HepG2 (cell line): ENCODE results near the gene COQ8B. TPM values are rescaled to one million over a fixed set of nuclear protein-coding genes. Genes with fewer than 3 reads are reported as not detected.

Source experiments
- DMAP1 ChIP-seq: IDR thresholded peaks from 2 replicates; pipeline ENCODE4 v1.6.1; 2016
- DNMT3B ChIP-seq: conservative IDR thresholded peaks from 2 replicates; pipeline ENCODE4 v1.6.1; 2016; ENCODE audit warnings: missing biosample characterization, control low read depth
- FOXM1 ChIP-seq: sonication (generic); formaldehyde crosslinking; IDR thresholded peaks from 2 replicates; pipeline ENCODE4 v1.5.0; 2020; ENCODE audit warnings: missing genetic modification reagents
- GTF3A ChIP-seq: sonication (generic); formaldehyde crosslinking; conservative IDR thresholded peaks from 2 replicates; pipeline ENCODE4 v1.4.0; 2020; ENCODE audit warnings: mild to moderate bottlenecking, missing genetic modification reagents
- HMG20A ChIP-seq: IDR thresholded peaks from 2 replicates; pipeline ENCODE4 v1.6.1; 2016; ENCODE audit warnings: borderline replicate concordance
- HNRNPLL ChIP-seq: fragments of 200-400 bp; formaldehyde crosslinking; IDR thresholded peaks from 2 replicates; pipeline ENCODE4 v1.6.1; 2017; ENCODE audit warnings: mild to moderate bottlenecking, low read depth, low read length; ENCODE audit not compliant: poor library complexity, severe bottlenecking
- HOXA5 ChIP-seq: sonication (generic); formaldehyde crosslinking; IDR thresholded peaks from 2 replicates; pipeline ENCODE4 v1.4.0; 2020; ENCODE audit warnings: missing genetic modification reagents
- KAT8 ChIP-seq: IDR thresholded peaks from 2 replicates; pipeline ENCODE4 v1.6.1; 2016; ENCODE audit warnings: missing genetic modification reagents, missing compliant biosample characterization
- NFIC ChIP-seq: IDR thresholded peaks from 2 replicates; pipeline ENCODE4 v1.6.1; 2012; ENCODE audit warnings: mild to moderate bottlenecking, low read length, inconsistent platforms
- PITX1 ChIP-seq: sonication (generic); formaldehyde crosslinking; IDR thresholded peaks from 2 replicates; pipeline ENCODE4 v1.5.1; 2020; ENCODE audit warnings: mild to moderate bottlenecking, missing genetic modification reagents
- SIX1 ChIP-seq: sonication (generic); formaldehyde crosslinking; IDR thresholded peaks from 2 replicates; pipeline ENCODE4 v1.4.0; 2020; ENCODE audit warnings: missing genetic modification reagents, borderline replicate concordance
- SRSF9 ChIP-seq: fragments of 200-400 bp; formaldehyde crosslinking; IDR thresholded peaks from 2 replicates; pipeline ENCODE4 v1.6.1; 2018; ENCODE audit warnings: borderline replicate concordance, mild to moderate bottlenecking, low read depth, low read length; ENCODE audit not compliant: insufficient read depth, poor library complexity, severe bottlenecking
- XRCC5 ChIP-seq: fragments of 200-400 bp; formaldehyde crosslinking; optimal IDR thresholded peaks from 2 replicates; pipeline ENCODE3; 2017; ENCODE audit warnings: mild to moderate bottlenecking, low read length
- YEATS4 ChIP-seq: sonication (generic); formaldehyde crosslinking; IDR thresholded peaks from 2 replicates; pipeline ENCODE4 v1.4.0; 2020; ENCODE audit warnings: missing genetic modification reagents, borderline replicate concordance
- ZBTB7A ChIP-seq: sonication (generic); formaldehyde crosslinking; IDR thresholded peaks from 2 replicates; pipeline ENCODE4 v1.8.0; 2022; ENCODE audit warnings: mild to moderate bottlenecking, missing genetic modification reagents
- ZFP36L1 ChIP-seq: sonication (generic); formaldehyde crosslinking; IDR thresholded peaks from 2 replicates; pipeline ENCODE4 v1.8.0; 2022; ENCODE audit warnings: mild to moderate bottlenecking, missing genetic modification reagents, moderate library complexity
- ZNF138 ChIP-seq: sonication (generic); formaldehyde crosslinking; IDR thresholded peaks from 2 replicates; pipeline ENCODE4 v1.5.0; 2020; ENCODE audit warnings: mild to moderate bottlenecking, low read depth, missing genetic modification reagents
- ZNF17 ChIP-seq: sonication (generic); formaldehyde crosslinking; IDR thresholded peaks from 2 replicates; pipeline ENCODE4 v1.5.0; 2020; ENCODE audit warnings: mild to moderate bottlenecking, missing genetic modification reagents
- ZNF772 ChIP-seq: sonication (generic); formaldehyde crosslinking; IDR thresholded peaks from 2 replicates; pipeline ENCODE4 v1.5.0; 2020; ENCODE audit warnings: mild to moderate bottlenecking, missing genetic modification reagents
- ZSCAN31 ChIP-seq: sonication (generic); formaldehyde crosslinking; IDR thresholded peaks from 2 replicates; pipeline ENCODE4 v1.5.0; 2020; ENCODE audit warnings: low read depth, mild to moderate bottlenecking, missing genetic modification reagents
- polyA plus RNA-seq, 8 experiments: library from polyadenylated mRNA; depleted of rRNA in 3 of 8; stranded (reverse) in 7 of 8; unstranded in 1 of 8; fragments of >200 nt; fragmentation: Illumina TruSeq in 4 of 8; extraction: Trizol in 4 of 8; gene quantifications; 2 replicates each; pipeline versions ENCODE4 v1.2.1 to v1.2.3, GENCODE V29; 2011 to 2016; ENCODE audit warnings: low read depth in 4 of 8, missing spikeins in 1 of 8, mixed read lengths in 1 of 8; ENCODE audit not compliant: insufficient read depth in 1 of 8
- total RNA-seq, 5 experiments: library from RNA; depleted of rRNA; stranded (reverse); fragments of >200 nt; fragmentation: Illumina TruSeq; extraction: Trizol; gene quantifications; 2 replicates each; pipeline ENCODE4 v1.2.3, GENCODE V29; 2016; ENCODE audit warnings: low read depth in 1 of 5
- TF ChIP-seq, protein P1 (sequence below): IDR thresholded peaks from 2 replicates; pipeline ENCODE4 v1.6.1; 2012; ENCODE audit warnings: low read length, improper control_type of control experiment
- TF ChIP-seq, protein P2 (sequence below): sonication (generic); formaldehyde crosslinking; IDR thresholded peaks from 2 replicates; pipeline ENCODE4 v1.4.0; 2020; ENCODE audit warnings: mild to moderate bottlenecking, missing genetic modification reagents
- TF ChIP-seq, protein P3 (sequence below): sonication (generic); formaldehyde crosslinking; IDR thresholded peaks from 2 replicates; pipeline ENCODE4 v1.5.1; 2020; ENCODE audit warnings: mild to moderate bottlenecking, missing genetic modification reagents

The COQ8B gene
- total and polyA plus RNA-seq, 2 of the 13 experiments (the other 11 are each of a cell fraction or from before 2014, with no cell fraction given): 12.3 to 17.2 TPM

DNA sequence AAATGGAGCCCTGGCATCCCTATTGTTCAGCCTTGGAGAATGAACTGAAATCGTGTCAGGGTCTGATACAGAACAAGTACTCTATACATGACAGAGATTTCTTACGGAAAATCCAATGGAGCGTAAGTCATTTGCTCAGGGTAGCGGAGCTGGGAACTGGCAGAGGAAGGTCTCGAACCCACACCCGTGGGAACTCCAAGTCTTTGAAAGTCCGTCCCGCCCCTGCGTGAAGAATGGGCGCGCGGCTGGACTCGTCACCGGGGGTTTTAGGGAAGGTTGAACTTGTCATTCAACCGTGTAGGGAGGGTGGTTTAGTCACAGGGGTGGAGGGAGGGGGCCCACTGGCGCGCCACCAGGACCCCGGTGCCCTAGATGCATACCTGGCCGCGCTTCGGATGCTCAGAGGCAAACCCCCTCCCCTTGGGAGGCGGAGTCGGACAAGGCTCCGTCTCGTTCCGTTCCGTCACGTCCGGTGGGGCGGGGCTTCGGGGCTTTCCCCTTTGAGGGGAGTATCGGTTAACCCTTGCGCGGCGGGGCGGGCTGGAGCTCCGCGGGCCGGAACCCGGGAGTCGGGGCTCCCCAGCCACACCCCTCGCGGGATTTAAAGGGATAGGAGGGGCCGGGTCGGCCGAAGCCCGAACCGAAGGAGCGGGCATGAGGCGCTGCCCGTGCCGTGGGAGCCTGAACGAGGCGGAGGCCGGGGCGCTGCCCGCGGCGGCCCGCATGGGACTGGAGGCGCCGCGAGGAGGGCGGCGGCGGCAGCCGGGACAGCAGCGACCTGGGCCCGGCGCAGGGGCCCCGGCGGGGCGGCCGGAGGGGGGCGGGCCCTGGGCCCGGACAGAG is at the start of gene COQ8B, which contains the start of gene ITPKC (continued):
- TF ChIP-seq, protein P1, sequence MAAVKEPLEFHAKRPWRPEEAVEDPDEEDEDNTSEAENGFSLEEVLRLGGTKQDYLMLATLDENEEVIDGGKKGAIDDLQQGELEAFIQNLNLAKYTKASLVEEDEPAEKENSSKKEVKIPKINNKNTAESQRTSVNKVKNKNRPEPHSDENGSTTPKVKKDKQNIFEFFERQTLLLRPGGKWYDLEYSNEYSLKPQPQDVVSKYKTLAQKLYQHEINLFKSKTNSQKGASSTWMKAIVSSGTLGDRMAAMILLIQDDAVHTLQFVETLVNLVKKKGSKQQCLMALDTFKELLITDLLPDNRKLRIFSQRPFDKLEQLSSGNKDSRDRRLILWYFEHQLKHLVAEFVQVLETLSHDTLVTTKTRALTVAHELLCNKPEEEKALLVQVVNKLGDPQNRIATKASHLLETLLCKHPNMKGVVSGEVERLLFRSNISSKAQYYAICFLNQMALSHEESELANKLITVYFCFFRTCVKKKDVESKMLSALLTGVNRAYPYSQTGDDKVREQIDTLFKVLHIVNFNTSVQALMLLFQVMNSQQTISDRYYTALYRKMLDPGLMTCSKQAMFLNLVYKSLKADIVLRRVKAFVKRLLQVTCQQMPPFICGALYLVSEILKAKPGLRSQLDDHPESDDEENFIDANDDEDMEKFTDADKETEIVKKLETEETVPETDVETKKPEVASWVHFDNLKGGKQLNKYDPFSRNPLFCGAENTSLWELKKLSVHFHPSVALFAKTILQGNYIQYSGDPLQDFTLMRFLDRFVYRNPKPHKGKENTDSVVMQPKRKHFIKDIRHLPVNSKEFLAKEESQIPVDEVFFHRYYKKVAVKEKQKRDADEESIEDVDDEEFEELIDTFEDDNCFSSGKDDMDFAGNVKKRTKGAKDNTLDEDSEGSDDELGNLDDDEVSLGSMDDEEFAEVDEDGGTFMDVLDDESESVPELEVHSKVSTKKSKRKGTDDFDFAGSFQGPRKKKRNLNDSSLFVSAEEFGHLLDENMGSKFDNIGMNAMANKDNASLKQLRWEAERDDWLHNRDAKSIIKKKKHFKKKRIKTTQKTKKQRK: no peak
- TF ChIP-seq FOXM1 (CRISPR knock-in tag): no peak
- no peak for TF ChIP-seq HMG20A (CRISPR knock-in tag)
- 0 out of 2 replicates have a peak, but pooled peaks have one; percentile 62 for TF ChIP-seq YEATS4 (CRISPR knock-in tag)
- TF ChIP-seq, protein P2, sequence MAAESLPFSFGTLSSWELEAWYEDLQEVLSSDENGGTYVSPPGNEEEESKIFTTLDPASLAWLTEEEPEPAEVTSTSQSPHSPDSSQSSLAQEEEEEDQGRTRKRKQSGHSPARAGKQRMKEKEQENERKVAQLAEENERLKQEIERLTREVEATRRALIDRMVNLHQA (CRISPR knock-in tag): no peak
- no peak for TF ChIP-seq PITX1 (CRISPR knock-in tag)
- peak; percentile 69 for TF ChIP-seq KAT8 (CRISPR knock-in tag)
- TF ChIP-seq GTF3A (CRISPR knock-in tag): 0 out of 2 replicates have a peak, but pooled peaks have one; percentile 8
- TF ChIP-seq ZNF17 (CRISPR knock-in tag): no peak
- TF ChIP-seq, protein P3, sequence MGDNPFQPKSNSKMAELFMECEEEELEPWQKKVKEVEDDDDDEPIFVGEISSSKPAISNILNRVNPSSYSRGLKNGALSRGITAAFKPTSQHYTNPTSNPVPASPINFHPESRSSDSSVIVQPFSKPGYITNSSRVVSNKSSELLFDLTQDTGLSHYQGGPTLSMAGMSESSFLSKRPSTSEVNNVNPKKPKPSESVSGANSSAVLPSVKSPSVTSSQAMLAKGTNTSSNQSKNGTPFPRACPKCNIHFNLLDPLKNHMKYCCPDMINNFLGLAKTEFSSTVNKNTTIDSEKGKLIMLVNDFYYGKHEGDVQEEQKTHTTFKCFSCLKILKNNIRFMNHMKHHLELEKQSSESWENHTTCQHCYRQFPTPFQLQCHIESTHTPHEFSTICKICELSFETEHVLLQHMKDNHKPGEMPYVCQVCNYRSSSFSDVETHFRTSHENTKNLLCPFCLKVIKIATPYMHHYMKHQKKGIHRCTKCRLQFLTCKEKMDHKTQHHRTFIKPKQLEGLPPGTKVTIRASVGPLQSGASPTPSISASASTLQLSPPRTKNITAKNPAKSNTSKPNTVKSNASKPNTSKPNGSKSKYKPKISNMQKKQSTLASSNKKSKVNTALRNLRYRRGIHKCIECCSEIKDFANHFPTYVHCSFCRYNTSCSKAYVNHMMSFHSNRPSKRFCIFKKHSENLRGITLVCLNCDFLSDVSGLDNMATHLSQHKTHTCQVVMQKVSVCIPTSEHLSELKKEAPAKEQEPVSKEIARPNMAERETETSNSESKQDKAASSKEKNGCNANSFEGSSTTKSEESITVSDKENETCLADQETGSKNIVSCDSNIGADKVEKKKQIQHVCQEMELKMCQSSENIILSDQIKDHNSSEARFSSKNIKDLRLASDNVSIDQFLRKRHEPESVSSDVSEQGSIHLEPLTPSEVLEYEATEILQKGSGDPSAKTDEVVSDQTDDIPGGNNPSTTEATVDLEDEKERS: 0 out of 2 replicates have a peak, but pooled peaks have one; percentile 61
- TF ChIP-seq XRCC5: peak; percentile 49
- TF ChIP-seq HOXA5: peak; percentile 57; the same call in 1 of the 2 replicates
- TF ChIP-seq ZFP36L1 (CRISPR knock-in tag): 0 out of 2 replicates have a peak, but pooled peaks have one; percentile 20
- 0 out of 2 replicates have a peak, but pooled peaks have one; percentile 3 for TF ChIP-seq ZNF772 (CRISPR knock-in tag)
- no peak for TF ChIP-seq ZSCAN31
- TF ChIP-seq DMAP1 (CRISPR knock-in tag): 0 out of 2 replicates have a peak, but pooled peaks have one; percentile 42
- no peak for TF ChIP-seq SIX1
- TF ChIP-seq SRSF9: no peak
- no peak for TF ChIP-seq DNMT3B (CRISPR knock-in tag)
- no peak for TF ChIP-seq NFIC
- no peak for TF ChIP-seq ZBTB7A
- peak; percentile 56 for TF ChIP-seq HNRNPLL
- TF ChIP-seq ZNF138 (CRISPR knock-in tag): no peak
